ENCODE measurements around the gene ZFHX3. TPM values are rescaled to one million over a fixed set of nuclear protein-coding genes. Genes with fewer than 3 reads are reported as not detected.

ZFHX3 gene
- total and polyA plus RNA-seq, 2 experiments from 2014 or later: 2.8 to 3.9 TPM

DNA sequence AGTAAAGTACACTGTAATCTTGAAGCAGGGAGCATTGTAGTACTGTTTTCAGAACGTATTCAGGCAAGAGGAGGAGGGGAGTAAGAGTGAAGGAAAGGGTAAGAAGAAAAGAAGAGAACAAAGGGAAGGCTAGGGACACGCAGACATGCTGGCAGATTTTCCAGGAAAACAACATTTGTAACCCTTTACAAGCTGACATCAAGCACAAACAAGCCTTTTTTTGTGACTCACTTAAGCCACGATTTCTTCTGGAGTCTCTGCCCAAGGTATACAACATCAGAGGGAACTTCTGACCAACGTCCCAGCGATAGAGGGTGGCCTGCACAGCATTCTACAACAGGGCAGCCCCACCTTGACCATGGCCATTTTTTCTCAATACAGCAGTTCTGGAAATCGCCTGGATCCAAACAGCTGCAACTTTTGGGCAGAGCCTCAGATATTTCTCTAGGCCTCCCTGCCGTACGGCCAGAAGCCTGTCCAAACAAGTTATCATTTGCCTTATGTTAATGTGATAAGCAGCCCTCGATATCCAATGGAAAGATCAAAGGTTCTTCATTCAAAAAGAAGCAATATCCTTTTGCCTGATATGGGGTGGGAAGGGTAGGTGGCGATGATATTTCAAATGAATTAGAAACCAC is 247.3 kb downstream of the ZFHX3 start:
- TF ChIP-seq EZH2phosphoT487 (IDR thresholded peaks at IDR 0.05; ENCODE audit: insufficient read depth, low read depth) (no peak), EZH2 (IDR thresholded peaks at IDR 0.05; ENCODE audit: insufficient read depth, poor library complexity, severe bottlenecking) (no peak)
- Histone ChIP-seq H3K79me2 (ENCODE audit: insufficient read depth) (no peaks in the 10 kb centered on the region), H3K27ac (no peak overlapping the region), H3K27me3 (replicated peaks; ENCODE audit: insufficient read depth) (no peaks in the 10 kb centered on the region), H2AFZ (no peak overlapping the region), H3F3A (ENCODE audit: insufficient read depth) (no peaks in the 10 kb centered on the region), H4K20me1 (ENCODE audit: insufficient read depth) (no peaks in the 10 kb centered on the region), H3K9me2 (ENCODE audit: insufficient read depth) (no peaks in the 10 kb centered on the region), H3K4me1 (ENCODE audit: insufficient read depth) (no peaks in the 10 kb centered on the region), H3K9ac (no peak overlapping the region), H3K4me3 (no peak overlapping the region), H3K9me3 (ENCODE audit: low read depth) (no peaks in the 10 kb centered on the region), H3K36me3 (ENCODE audit: low read depth) (peaks cover 22% of the 10 kb centered on the region), H3K4me2 (ENCODE audit: unreplicated experiment) (no peak overlapping the region)
- WGBS, 2 experiments (ENCODE audit: low coverage in 1 of 2, low lambda C conversion rate in 2 of 2, missing lambda C conversion rate in 2 of 2): 85 to 88% methylated on average over 10 of the region's 10 CpGs
- DNase-seq: no peak
- in situ Hi-C loops (cut with MboI): no loop called here

DNA sequence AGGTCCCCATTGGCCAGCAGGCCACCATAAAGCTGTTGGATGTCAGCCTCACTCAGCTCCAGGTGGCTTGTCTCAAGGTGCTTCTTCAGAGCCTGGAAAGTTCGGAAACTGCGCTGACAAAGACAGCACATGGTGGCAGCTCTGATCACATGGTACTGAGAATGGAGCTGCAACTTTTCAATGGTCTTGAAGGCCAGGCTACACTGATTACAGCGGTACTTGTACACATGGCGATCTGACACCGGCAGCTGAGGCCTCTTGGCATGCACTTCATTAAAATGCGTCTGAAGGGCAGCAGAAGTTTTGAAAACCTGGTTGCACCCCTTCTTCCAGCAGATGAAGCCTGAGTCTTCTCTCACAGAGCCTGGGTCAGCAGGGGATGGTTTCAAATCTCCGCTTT is 249.7 kb downstream of the ZFHX3 start:
- DNase-seq: no peak
- Histone ChIP-seq H3K9ac (no peak overlapping the region), H3K4me2 (ENCODE audit: unreplicated experiment) (no peak overlapping the region), H3F3A (ENCODE audit: insufficient read depth) (no peaks in the 10 kb centered on the region), H3K9me2 (ENCODE audit: insufficient read depth) (no peaks in the 10 kb centered on the region), H3K27ac (no peak overlapping the region), H4K20me1 (ENCODE audit: insufficient read depth) (no peaks in the 10 kb centered on the region), H3K27me3 (replicated peaks; ENCODE audit: insufficient read depth) (no peaks in the 10 kb centered on the region), H2AFZ (no peak overlapping the region), H3K9me3 (ENCODE audit: low read depth) (no peaks in the 10 kb centered on the region), H3K4me3 (no peak overlapping the region), H3K4me1 (ENCODE audit: insufficient read depth) (no peaks in the 10 kb centered on the region), H3K79me2 (ENCODE audit: insufficient read depth) (no peaks in the 10 kb centered on the region), H3K36me3 (ENCODE audit: low read depth) (peaks cover 37% of the 10 kb centered on the region)
- no peak for TF ChIP-seq EZH2 (IDR thresholded peaks at IDR 0.05; ENCODE audit: insufficient read depth, poor library complexity, severe bottlenecking)
- no peak for TF ChIP-seq EZH2phosphoT487 (IDR thresholded peaks at IDR 0.05; ENCODE audit: insufficient read depth, low read depth)
- WGBS, 2 experiments (ENCODE audit: low coverage in 1 of 2, low lambda C conversion rate in 2 of 2, missing lambda C conversion rate in 2 of 2): 95 to 96% methylated on average over 7 of the region's 7 CpGs
- in situ Hi-C loops (cut with MboI): no loop called here

DNA sequence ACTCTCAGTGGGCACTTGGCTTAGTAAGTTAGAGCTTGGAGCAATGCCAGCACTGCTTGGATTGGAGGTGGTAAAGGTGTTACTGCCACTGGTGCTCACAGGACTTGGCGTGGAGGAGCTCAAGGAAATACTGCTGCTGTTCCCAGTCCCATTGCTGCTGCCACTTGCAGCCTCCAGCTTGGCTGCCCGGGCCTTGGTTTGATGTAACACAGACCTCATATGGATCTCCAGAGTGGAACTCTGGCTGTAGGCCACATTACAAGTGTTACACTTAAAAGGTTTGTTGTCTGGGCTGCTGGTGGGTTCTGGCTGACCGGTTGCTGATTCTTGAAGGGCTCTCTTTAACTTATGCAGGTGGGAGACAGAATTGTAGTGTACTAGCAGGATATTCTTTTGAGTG is 250.3 kb downstream of the ZFHX3 start:
- no peak overlapping the region for H2AFZ ChIP-seq
- no peak overlapping the region for H3K27ac ChIP-seq
- no peaks in the 10 kb centered on the region for H3K27me3 ChIP-seq (replicated peaks; ENCODE audit: insufficient read depth)
- H3K9me2 ChIP-seq (ENCODE audit: insufficient read depth): no peaks in the 10 kb centered on the region
- in situ Hi-C loops (cut with MboI): no loop called here
- peaks cover 38% of the 10 kb centered on the region for H3K36me3 ChIP-seq (ENCODE audit: low read depth)
- no peaks in the 10 kb centered on the region for H4K20me1 ChIP-seq (ENCODE audit: insufficient read depth)
- H3K4me3 ChIP-seq: no peak overlapping the region
- WGBS, 2 experiments (ENCODE audit: low coverage in 1 of 2, low lambda C conversion rate in 2 of 2, missing lambda C conversion rate in 2 of 2): 100% methylated on average over 3 of the region's 3 CpGs
- no peak for DNase-seq
- H3K9ac ChIP-seq: no peak overlapping the region
- no peaks in the 10 kb centered on the region for H3K4me1 ChIP-seq (ENCODE audit: insufficient read depth)
- H3K4me2 ChIP-seq (ENCODE audit: unreplicated experiment): no peak overlapping the region
- no peaks in the 10 kb centered on the region for H3K9me3 ChIP-seq (ENCODE audit: low read depth)
- no peaks in the 10 kb centered on the region for H3F3A ChIP-seq (ENCODE audit: insufficient read depth)
- H3K79me2 ChIP-seq (ENCODE audit: insufficient read depth): no peaks in the 10 kb centered on the region
- TF ChIP-seq EZH2phosphoT487 (IDR thresholded peaks at IDR 0.05; ENCODE audit: insufficient read depth, low read depth): no peak
- TF ChIP-seq EZH2 (IDR thresholded peaks at IDR 0.05; ENCODE audit: insufficient read depth, poor library complexity, severe bottlenecking): no peak

DNA sequence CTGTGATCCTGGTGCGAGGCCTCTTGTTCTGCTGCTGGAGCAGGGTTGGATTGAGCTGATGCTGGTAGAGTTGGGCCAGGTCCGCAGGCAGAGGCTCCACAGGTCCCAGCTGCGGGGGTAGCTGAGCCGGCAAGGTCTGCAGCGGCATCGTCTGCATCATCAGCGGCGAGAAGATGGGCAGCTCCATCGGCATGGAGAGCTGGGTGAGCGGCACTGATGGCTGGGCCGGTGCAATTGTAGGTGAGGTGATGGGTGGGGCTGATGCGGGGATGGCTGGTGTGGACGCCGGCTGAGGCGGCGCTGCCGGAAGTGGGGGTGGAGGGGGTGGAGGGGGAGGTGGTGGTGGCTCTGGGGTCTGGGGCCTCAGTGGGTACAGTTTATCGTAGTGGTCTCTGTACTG is 251.7 kb downstream of the ZFHX3 start:
- no peaks in the 10 kb centered on the region for H3K9me3 ChIP-seq (ENCODE audit: low read depth)
- H3K27me3 ChIP-seq (replicated peaks; ENCODE audit: insufficient read depth): no peaks in the 10 kb centered on the region
- no peaks in the 10 kb centered on the region for H4K20me1 ChIP-seq (ENCODE audit: insufficient read depth)
- DNase-seq: no peak
- H3K4me2 ChIP-seq (ENCODE audit: unreplicated experiment): no peak overlapping the region
- no peak overlapping the region for H3K9ac ChIP-seq
- H3K4me3 ChIP-seq: no peak overlapping the region
- in situ Hi-C loops (cut with MboI): no loop called here
- H3K4me1 ChIP-seq (ENCODE audit: insufficient read depth): no peaks in the 10 kb centered on the region
- no peaks in the 10 kb centered on the region for H3K79me2 ChIP-seq (ENCODE audit: insufficient read depth)
- no peaks in the 10 kb centered on the region for H3F3A ChIP-seq (ENCODE audit: insufficient read depth)
- H2AFZ ChIP-seq: no peak overlapping the region
- H3K36me3 ChIP-seq (ENCODE audit: low read depth): peaks cover 38% of the 10 kb centered on the region
- H3K27ac ChIP-seq: no peak overlapping the region
- 95 to 97% methylated on average over 16 to 18 of the region's 18 CpGs for WGBS, 2 experiments (ENCODE audit: low coverage in 1 of 2, low lambda C conversion rate in 2 of 2, missing lambda C conversion rate in 2 of 2)
- no peak for TF ChIP-seq EZH2 (IDR thresholded peaks at IDR 0.05; ENCODE audit: insufficient read depth, poor library complexity, severe bottlenecking)
- no peak for TF ChIP-seq EZH2phosphoT487 (IDR thresholded peaks at IDR 0.05; ENCODE audit: insufficient read depth, low read depth)
- no peaks in the 10 kb centered on the region for H3K9me2 ChIP-seq (ENCODE audit: insufficient read depth)

Data from GM23248 (cell line).